ENCODE data around the gene GSTCD.

GSTCD gene

DNA sequence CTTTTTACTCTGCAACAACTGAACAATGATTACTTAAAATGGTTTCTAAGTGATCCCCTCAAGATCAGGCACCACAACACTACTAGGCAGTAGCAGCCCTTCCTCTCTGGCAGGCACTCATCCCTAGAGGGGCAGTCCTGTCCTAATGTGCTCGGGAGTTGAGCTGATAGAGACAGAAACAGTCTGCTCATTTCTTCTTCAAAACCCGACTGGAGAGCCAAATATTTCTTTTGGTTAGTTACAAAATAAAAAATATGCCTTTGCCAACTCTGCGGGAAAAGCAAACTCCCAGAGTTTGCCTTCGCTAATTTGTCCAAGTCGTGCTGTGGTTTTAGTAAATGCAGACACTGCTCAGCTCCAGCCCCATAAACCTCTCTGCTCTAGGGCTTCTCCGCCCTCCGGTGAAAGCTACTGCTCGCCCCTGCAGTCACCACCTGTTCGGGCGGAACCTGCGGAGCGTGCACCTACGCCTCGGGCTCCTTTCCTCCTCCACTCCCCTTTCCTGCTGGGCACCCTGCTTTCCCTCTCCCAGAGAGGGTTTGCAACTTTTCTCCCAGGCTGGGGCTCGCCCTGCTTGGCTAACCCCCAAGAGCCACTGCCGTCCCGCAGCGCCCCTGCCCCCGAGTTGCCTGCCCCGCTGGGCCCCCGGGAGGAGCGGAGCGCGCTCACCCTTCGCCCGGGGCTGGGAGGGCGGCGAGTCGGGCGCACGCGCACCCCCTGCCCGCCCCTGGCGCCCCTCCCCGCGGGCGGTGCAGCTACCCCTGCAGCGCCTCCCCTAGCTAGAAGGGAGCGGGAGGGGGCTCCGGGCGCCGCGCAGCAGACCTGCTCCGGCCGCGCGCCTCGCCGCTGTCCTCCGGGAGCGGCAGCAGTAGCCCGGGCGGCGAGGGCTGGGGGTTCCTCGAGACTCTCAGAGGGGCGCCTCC, 186.3 kb downstream of the GSTCD start, which contains the start of gene NPNT:
Gene NPNT, plus strand, starts transcription at position 812 of the 923 bp plus-strand sequence. CDS start 182 bp downstream, outside the sequence.
- peak; percentile 10 for DNase-seq (ENCODE audit: low spot score)

DNA sequence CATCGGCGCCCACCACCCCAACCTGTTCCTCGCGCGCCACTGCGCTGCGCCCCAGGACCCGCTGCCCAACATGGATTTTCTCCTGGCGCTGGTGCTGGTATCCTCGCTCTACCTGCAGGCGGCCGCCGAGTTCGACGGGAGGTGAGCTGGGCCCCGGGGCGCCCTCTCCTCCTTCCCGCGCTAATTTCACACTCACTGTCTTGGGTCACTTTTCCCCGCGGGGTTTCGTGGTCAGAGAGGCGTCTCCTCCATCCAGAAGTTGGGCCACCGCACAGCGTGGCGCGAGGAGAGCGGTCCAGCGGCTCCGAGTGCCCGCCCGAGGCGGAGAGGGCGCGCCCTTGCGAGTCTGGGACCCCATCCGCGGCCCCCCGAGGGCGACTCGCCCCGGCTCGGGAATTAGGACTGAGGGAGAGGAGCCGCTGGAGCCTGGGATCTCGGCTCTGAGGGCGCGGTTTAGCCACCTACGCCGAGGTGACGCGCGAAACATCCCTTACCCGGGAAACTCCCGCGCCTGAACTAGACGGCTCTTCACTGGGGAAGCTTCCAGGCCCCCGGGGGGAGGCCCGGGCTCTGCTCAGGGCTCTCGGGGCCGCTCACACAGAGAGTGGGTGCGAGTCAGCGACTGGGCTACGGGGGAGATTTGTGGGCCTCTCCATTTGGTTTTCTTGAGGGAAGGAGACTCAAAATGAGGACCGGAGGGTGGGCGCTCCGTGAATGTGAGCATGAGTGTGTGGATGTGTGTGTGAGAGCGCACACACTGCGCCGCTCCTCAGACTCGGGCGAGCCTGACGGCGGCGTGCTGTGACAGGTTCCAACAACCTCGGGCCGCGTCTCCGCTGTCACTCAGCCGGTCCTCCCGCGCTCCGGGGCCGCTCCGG, 187.2 kb downstream of the GSTCD start:
- peak; percentile 17 for DNase-seq (ENCODE audit: low spot score)

DNA sequence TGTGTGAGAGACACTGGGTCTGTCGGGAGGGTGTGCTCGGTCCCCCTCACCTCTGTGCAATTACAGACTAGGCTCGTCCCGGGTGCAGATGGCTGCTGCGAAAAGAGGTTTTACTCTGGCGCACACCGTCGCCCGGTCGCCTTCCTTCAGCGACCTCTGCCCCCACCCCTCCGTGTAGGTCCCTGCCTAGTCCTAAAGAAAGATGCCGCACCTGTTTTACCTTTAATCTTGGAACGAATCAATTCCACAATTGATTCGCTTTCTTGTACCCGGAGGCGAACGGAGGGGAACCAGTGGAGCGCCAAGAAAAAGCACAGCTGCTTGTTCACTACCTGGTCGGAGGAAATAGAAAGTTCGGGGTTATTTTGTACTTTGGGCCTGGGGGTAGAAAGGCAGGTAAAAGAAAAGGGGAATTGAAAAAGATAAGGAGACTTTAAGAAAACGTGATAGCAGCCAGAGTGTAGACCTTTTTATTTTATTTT, 187.9 kb downstream of the GSTCD start:
- peak; percentile 10 for DNase-seq (ENCODE audit: low spot score)
